ENCODE results near the gene MUTYH.
"Not testable (repeated sequence)": the region's sequence is repeated elsewhere in the genome, so short reads cannot be mapped to it uniquely, and the experiment has no call there.

MUTYH gene

GRCh38 chr1:45339789-45340558 lies at the start of gene MUTYH, which contains the start of gene TOE1:
Gene MUTYH (minus strand): TSS chr1:45340440. CDS start chr1:45334505, 5,935 bp downstream.
Gene TOE1 (plus strand): TSS chr1:45340170. CDS start chr1:45340253, 83 bp downstream.
- peak within 1 kb of the TSS; percentile 88 for H3K27ac ChIP-seq
- DNase-seq (ENCODE audit: low read depth, low spot score): no peak

- H3K27ac ChIP-seq: no peak overlapping the region
- DNase-seq (ENCODE audit: low read depth, low spot score): no peak
Observed at GRCh38 chr1:45386219-45386618, 46.0 kb upstream of the MUTYH start.

- no peak for DNase-seq (ENCODE audit: low read depth, low spot score)
- no peak overlapping the region for H3K27ac ChIP-seq
Observed at GRCh38 chr1:45385302-45385701, 45.1 kb upstream of the MUTYH start.

GRCh38 chr1:45384213-45384612 lies 44.0 kb upstream of the MUTYH start:
- H3K27ac ChIP-seq; DNase-seq (ENCODE audit: low read depth, low spot score): not testable (repeated sequence)

GRCh38 chr1:45383191-45383590 lies 43.0 kb upstream of the MUTYH start:
- no peak for DNase-seq (ENCODE audit: low read depth, low spot score)
- no peak overlapping the region for H3K27ac ChIP-seq

- DNase-seq (ENCODE audit: low read depth, low spot score): peak; percentile 61
- peak overlapping the region; percentile 38 for H3K27ac ChIP-seq
Observed at GRCh38 chr1:45381243-45381642, 41.0 kb upstream of the MUTYH start.

- no peak for DNase-seq (ENCODE audit: low read depth, low spot score)
- peak overlapping the region; percentile 38 for H3K27ac ChIP-seq
Observed at GRCh38 chr1:45380730-45381129, 40.5 kb upstream of the MUTYH start.

- no peak overlapping the region for H3K27ac ChIP-seq
- no peak for DNase-seq (ENCODE audit: low read depth, low spot score)
Observed at GRCh38 chr1:45380125-45380524, 39.9 kb upstream of the MUTYH start.

- no peak overlapping the region for H3K27ac ChIP-seq
- no peak for DNase-seq (ENCODE audit: low read depth, low spot score)
Observed at GRCh38 chr1:45379524-45379923, 39.3 kb upstream of the MUTYH start.

GRCh38 chr1:45378184-45378583 lies 37.9 kb upstream of the MUTYH start:
- no peak for DNase-seq (ENCODE audit: low read depth, low spot score)
- no peak overlapping the region for H3K27ac ChIP-seq

GRCh38 chr1:45375104-45376090 lies 35.2 kb upstream of the MUTYH start:
- H3K27ac ChIP-seq: no peak overlapping the region
- no peak for DNase-seq (ENCODE audit: low read depth, low spot score)

- no peak for DNase-seq (ENCODE audit: low read depth, low spot score)
- H3K27ac ChIP-seq: no peak overlapping the region
Observed at GRCh38 chr1:45373573-45373972, 33.3 kb upstream of the MUTYH start.

GRCh38 chr1:45370575-45370974 lies 30.3 kb upstream of the MUTYH start:
- no peak for DNase-seq (ENCODE audit: low read depth, low spot score)
- H3K27ac ChIP-seq: no peak overlapping the region

- no peak overlapping the region for H3K27ac ChIP-seq
- DNase-seq (ENCODE audit: low read depth, low spot score): no peak
Observed at GRCh38 chr1:45365051-45365450, 24.8 kb upstream of the MUTYH start.

GRCh38 chr1:45364294-45364693 lies 24.1 kb upstream of the MUTYH start:
- DNase-seq (ENCODE audit: low read depth, low spot score): no peak

GRCh38 chr1:45360981-45361380 lies 20.7 kb upstream of the MUTYH start:
- H3K27ac ChIP-seq: peak overlapping the region; percentile 5
- not testable (repeated sequence) for DNase-seq (ENCODE audit: low read depth, low spot score)

More at GRCh38 chr1:45364294-45364693, 24.1 kb upstream of the MUTYH start:
- H3K27ac ChIP-seq: no peak overlapping the region

GRCh38 chr1:45359882-45360513 lies 19.8 kb upstream of the MUTYH start:
- H3K27ac ChIP-seq: peak overlapping the region; percentile 5
- no peak for DNase-seq (ENCODE audit: low read depth, low spot score)

GRCh38 chr1:45356186-45356585 lies 15.9 kb upstream of the MUTYH start:
- DNase-seq (ENCODE audit: low read depth, low spot score): no peak
- H3K27ac ChIP-seq: peak overlapping the region; percentile 15

- H3K27ac ChIP-seq: peak overlapping the region; percentile 15
- DNase-seq (ENCODE audit: low read depth, low spot score): no peak
Observed at GRCh38 chr1:45355683-45356082, 15.4 kb upstream of the MUTYH start.

- no peak for DNase-seq (ENCODE audit: low read depth, low spot score)
- H3K27ac ChIP-seq: no peak overlapping the region
Observed at GRCh38 chr1:45354838-45355237, 14.6 kb upstream of the MUTYH start.
